Measurements from ENCODE around the gene C20orf173. TPM values are rescaled to one million over a fixed set of nuclear protein-coding genes. Genes with fewer than 3 reads are reported as not detected.
A peak's percentile ranks its signal among the peaks of the same experiment; 100 is the strongest.
"Not testable (repeated sequence)": the region's sequence is repeated elsewhere in the genome, so short reads cannot be mapped to it uniquely, and the experiment has no call there.

Gene C20orf173
- polyA plus RNA-seq, 1 donor, result not detected

DNA sequence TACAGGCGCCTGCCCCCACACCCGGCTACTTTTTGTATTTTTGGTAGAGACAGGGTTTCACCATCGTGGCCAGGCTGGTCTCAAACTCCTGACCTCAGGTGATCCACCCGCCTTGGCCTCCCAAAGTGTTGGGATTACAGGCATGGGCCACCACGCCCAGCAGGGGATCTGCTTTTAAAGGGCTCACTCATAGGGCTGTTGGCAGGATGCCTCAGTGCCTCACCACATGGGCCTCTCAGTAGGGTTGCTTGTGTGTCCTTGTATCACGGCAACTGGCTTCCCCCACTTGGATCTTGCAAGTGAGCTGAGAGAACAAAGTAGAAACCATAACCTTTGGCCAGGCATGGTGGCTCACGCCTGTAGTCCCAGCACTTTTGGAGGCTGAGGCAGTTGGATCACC is 15.5 kb upstream of the C20orf173 start:
- not testable (repeated sequence) for DNase-seq

DNA sequence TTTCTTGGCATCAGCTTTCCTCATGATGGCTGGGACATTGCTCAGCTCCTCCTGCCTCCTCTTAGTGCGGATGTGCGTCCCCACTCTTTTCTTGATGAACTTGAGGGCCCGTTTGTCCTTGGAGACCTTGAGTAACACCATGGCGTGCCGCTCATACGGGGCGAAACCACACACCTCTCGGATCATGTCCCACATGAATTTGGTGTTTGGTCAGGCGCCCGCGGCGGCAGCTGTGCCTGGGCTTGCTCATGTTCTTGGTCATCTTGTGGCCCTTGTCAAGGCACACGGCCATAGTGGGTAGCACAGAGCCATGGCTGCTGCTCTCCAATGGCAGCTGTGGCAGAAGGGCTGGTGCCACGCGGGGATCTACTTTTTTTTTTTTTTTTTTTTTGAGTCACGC is 15.0 kb upstream of the C20orf173 start:
- DNase-seq, result no peak

DNA sequence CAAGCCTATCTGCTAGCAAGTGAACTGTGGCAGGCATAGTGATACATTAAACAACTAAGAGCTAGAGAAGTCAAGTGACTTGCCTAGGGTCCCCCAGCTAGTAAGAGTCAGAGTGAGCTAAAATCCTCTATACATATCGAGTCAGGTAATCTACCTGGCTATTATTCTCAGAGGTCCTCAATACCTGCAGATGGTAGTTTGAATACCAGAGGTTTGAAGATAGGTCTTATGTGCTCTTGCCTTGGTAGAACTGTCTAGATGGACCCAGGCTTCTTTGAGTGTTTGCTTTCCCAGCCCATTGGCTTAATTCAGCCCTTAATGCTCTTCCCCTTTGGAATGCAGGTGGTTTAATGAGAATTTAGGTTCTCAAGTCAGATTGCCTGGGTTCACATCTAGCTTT is 13.5 kb upstream of the C20orf173 start:
- DNase-seq, result no peak

DNA sequence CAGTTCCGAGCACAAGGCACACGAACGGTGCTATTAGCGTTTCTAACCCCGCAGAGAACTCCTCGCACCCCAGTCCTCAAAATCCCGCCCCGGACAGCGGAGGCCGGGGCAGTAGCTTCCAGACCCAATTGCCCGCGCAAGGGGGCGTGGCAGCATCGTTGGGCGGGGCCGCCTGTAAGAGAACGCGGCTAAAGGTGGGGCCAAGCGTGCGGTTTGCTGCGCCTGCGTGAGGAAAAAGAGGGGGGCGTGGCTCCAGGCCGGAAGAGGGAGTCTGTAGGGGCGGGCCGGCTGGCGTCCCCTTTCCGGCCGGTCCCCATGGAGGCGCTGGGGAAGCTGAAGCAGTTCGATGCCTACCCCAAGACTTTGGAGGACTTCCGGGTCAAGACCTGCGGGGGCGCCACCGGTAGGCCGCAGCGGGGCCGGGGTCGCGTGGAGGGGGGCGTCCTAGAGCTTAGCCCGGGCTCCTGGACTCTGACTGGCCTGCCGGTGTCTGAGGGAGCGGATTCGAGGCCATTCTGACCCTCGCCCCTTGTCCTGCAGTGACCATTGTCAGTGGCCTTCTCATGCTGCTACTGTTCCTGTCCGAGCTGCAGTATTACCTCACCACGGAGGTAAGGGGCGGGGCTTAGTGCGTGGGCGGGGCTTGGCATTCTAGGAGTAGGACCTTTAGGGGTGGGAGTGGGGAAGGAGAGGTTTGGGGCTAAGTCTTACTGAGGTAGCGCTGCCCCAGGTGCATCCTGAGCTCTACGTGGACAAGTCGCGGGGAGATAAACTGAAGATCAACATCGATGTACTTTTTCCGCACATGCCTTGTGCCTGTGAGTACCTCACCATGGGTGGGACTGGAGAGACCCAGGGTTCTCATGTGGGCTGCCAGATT is 12.6 kb upstream of the C20orf173 start, which contains the start of gene ERGIC3:
TSS of gene ERGIC3 (plus strand) at position 296 of the 880 bp plus-strand sequence. CDS start at position 316, 20 bp downstream.
- DNase-seq, result peak; percentile 96

DNA sequence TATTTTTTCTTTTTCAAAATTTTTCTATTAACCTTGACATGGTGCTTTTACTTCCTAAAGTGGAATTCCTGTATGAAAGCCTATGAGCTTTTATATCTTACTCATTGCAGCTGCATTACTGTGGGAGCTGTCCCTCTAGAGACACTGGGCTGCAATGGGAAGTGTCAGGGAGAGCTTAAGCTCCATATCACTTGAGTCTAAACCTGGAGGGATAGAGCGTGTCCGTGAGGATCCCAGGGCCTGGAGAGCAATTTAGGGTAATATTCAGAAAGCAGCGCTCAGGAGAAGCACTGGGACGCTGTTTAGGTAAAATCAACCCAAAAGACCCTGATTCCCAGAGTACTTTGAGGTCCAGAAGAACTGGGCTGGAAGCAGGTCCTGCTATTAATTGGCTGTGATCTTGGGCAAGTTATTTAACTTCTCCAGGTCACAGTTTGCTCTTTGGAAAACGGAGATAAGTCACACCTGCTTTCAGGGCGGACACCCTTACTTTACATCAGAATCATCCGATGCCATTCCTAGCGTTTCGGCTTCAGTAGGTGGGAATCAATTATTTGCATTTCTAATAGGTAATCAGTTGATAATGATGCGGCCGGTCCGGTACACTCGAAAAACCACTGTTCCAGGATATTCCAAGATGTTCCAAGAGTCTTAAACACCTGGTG is 11.8 kb upstream of the C20orf173 start:
- DNase-seq, result no peak

DNA sequence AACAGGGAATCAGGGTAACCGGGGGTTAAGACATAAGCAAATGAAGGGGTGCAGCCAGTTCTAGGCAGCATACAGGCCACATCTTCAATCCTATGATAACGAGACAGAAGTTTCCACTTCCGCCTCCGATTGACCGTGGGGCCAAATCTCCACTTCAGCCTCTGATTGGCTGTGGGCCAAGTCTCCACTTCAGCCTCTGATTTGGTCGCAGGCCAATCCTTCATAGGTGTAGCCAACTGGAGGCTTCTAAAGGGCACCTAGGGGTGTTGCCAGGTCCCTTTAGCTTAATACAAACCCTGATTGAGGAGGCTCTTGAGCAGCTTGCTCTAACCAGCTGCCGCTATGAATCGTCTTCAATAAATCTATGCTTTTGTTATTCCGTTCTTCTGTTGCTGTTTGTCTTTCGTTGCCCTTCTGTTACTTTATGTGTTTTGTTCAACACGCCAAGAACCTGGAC is 10.3 kb upstream of the C20orf173 start:
- no peak for DNase-seq

DNA sequence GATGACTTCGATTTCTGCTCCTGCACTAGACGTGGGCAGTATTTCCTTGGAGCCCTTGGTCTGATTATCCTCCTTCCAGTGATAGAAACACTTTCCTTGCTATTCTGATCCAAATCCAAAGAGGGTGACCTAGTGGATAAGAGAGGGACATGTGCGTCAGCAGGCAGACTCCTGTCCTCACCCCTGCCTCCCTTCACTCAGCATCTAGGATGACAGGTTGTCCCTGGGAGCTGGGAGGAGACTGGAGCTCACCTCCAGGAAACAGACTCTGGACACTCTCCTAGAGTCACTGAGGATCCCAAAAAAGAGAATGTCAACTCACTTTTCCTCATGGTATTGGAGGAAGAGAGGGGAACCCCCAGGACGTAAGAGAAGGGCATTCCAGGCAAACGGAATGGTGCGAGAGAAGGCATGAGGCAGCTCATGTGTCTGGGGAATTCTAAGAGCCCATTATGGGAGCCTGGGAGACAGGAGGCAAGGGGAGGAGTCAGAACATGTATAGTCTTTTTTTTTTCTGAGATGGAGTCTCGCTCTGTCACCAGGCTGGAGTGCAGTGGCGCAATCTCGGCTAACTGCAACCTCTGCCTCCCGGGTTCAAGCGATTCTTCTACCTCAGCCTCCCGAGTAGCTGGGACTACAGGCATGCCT is 2.2 kb downstream of the C20orf173 start:
- no peak for DNase-seq

DNA sequence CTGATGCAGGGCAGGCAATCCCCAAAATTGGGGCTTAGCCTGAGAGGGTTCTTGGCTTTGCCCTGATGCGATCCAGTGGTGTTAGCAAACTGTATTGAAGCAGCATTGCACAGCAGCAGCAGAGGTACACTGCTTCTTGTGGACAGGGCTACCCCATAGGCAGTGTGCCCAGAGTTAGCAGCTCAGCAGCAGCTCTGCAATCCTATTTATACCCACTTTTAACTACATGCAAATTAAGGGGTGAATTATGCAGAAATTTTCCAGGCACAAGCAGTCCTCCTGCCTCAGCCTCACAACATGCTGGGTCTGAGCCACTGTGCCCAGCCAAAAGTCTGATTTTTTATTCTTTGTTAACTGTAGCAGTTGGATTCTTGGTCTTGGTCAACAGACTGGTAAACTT is 3.8 kb downstream of the C20orf173 start:
- DNase-seq, result no peak

DNA sequence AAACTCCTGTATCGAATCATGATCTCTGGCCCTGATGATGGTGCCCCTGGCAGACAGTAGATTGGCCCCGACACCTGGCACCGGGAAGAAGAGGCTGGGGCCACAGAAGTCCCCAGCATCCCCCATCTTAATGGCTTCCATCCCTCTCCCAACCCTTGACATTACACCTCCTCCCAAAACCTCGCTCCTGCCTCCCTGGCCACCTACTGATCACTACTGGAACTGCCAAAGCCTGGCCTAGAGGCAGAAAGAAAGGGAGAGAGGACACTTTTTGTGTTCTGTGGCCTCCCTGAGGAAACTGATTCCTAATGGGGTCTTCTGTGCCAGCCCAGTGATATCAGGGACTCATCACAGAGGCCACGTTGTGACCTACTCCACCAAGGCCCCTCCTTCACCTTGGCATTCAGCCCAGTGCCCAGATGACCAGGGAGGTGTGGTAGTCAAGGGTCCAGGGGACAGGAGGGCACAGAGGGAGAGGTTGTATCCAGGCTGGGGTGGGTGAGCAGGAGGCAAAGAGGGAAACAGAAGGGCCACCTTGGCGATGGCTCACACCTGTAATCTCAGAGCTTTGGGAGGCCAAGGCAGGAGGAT is 6.1 kb downstream of the C20orf173 start:
- DNase-seq, result no peak

DNA sequence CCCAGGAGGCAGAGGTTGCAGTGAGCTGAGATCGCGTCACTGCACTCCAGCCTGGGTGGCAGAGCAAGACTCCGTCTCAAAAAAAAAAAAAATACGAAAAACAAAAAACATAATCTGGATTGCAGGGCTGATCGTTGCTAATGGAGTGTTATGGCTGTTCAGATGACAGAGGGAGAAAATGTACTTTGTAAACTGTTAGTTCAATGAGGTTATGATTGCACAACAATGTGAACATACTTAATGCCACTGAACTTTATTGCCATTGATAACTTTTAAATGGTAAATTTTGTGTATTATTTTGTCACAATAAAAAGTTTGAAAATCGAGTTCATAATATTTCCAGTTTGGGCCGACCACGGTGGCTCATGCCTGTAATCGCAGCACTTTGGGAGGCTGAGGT is 10.5 kb downstream of the C20orf173 start:
- DNase-seq, result no peak

DNA sequence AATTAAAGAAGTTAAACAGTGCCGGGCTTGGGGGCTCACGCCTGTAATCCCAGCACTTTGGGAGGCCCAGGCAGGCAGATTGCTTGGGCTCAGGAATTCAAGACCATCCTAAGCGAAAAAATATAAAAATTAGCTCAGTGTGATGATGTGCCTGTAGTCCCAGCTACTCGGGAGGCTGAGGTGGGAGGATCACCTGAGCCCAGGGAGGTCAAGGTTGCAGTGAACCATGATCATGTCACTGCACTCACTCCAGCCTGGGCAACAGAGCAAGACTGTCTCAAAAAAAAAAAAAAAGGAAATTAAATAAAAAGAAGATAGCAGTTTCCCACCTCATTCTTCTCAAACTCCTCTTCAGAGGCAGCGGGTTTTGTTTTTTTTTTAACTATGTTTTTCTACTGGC is 11.7 kb downstream of the C20orf173 start:
- DNase-seq, result not testable (repeated sequence)

DNA sequence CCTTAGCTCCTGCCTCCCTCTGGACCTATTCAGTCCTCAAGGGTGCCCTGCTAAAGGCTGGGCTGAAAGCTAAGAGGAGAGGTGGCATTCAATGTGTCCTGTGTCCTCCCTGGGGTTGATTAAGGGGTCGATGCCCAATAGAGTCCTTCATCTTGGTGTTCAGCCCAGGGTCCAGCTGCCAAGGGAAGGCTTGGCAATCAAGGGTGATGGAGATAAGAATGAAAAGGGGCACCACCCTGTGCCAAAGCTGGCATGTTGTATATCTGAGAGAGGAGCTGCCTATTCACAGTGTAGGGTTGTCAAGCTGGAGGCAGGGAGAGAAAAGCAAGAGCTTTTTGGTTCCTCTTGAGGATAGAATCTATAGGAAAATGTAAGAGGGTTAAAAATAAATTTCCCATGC is 12.3 kb downstream of the C20orf173 start:
- no peak for DNase-seq

DNA sequence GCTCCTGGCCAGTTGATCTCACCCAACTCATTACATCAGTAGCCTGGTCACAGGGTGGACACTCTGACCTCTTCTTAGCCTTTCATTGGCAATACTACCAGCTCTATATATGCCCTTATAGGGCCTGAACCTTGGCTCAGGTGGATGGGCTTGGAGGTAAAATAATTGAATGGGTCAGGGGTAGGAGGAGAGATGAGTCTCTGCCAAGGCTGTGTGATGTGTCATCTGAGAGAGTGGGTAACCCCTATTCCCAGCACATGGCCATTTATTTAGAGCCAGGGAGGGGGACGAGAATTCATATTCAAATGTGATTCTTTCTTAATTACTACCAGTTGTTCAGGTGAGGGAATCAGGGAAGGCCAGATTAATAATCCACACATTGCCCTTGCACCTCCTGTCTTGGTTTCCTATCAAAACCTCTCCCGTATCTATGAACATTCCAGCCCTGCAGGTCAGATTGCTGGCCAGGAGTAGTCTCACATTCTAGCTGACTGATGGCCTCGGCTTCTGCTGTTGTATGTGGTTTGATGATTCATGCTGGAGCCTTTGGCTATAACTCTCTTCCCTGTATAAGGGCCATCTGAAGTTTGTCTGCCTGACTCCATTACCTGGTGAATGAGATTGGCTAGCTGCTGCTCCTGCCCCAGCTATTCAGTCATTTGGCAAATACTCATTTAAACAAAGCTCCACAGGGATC is 13.4 kb downstream of the C20orf173 start:
- DNase-seq, result no peak

DNA sequence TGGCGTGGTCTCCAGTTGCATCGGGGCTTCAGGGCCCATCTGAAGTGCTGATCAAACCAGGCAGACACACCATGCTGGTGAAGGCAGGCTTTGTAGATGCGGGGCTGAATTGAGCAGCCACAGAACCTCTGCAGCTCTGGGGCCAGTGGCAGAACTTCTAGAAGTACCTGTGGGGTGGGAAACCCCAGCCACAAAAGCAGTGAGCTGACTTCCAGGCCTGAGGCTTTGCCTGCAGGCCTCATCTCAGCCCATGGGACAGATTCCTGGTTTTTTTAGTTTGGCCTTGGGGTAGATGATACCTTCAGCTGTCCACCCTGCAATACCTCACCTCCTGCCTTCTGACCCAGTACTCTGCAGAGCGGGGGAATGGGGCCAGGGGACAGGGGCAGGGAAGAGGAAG is 14.1 kb downstream of the C20orf173 start:
- no peak for DNase-seq

DNA sequence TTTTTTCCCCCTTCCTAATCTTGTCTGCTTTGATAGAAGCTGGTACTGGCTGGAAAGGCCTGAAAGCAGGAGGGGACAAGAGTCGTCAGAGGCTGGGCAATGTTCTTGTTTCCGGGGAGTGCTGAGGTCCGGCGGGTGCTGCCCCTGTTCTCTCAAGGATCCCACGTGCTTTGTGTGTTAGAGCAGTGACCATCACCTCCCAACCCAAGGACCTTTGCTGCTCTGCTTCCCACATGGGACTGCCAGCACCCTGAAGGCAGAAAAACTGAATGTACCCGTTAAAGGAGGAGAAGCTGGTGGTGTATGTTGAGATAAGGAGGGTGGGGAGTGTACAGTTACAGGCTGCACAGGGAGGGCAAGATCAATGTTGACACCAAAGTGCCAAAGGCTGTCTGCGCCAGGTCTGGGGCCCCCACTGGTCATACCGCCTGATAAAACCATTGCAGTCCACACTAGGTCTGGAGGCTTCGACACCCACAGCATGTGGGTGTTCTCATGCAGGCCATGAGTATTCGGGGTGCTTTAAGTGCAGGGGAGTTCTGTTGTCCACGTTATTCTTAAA is 15.0 kb downstream of the C20orf173 start:
- no peak for DNase-seq

DNA sequence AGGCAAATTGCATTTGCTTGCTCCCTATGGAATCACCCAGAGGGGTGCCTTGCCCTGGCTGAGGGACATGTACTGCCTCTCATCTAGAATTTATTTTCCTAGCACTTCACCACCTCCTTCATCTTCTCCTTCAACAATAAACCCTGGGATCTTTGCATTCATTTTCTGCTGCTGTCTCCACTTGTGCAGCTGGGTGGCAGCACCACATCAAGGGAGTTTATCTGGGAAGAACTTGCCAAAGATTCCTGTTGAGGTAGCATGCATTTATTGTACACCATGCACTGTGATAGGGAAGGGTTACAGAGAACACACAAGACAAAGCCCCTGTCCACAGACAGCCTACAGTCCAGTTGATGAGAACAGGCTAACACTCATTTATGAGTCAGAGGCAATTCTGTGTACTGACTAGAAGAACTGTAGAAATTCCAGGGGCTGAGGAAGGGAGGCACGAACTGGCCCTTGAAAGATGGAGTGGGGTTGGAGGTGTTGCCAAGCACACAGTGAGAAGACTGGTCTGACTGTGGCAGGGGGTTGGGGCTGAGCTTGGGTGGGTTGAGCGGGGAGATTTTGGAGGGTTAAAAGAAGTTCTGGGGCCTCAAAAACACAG is 17.5 kb downstream of the C20orf173 start:
- DNase-seq, result no peak

DNA sequence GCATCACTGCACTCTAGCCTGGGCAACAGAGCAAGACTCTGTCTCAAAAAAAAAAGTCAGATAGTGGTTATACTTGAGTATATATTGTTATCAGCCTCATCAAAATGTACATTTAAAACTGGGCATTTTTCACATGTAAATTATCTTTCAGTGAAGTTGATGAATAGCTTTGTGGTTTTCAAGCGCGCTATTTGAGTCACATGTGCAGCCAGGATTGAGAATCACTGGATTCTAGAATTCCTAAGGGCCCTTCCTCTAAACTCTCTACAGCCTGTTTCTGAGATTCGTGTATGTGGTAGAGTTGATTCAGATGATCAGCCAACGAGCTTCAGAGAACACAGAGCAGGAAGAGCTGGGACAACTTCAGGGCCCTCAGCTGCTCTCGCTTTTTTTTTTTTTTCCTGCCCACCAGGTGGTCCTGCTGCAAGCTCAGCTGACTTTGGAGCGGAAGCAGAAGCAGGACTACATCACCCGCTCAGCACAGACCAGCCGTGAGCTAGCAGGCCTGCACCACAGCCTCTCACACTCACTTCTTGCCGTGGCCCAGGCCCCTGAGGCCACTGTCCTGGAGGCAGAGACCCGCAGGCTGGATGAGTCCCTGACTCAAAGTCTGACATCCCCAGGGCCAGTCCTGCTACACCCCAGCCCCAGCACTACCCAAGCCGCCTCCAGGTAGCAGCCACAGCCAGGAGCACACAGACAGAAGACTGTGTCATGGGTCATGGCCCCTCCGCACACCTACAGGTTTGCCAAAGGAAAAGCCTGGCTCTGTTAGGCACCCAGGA is 18.3 kb downstream of the C20orf173 start:
- DNase-seq, result no peak

DNA sequence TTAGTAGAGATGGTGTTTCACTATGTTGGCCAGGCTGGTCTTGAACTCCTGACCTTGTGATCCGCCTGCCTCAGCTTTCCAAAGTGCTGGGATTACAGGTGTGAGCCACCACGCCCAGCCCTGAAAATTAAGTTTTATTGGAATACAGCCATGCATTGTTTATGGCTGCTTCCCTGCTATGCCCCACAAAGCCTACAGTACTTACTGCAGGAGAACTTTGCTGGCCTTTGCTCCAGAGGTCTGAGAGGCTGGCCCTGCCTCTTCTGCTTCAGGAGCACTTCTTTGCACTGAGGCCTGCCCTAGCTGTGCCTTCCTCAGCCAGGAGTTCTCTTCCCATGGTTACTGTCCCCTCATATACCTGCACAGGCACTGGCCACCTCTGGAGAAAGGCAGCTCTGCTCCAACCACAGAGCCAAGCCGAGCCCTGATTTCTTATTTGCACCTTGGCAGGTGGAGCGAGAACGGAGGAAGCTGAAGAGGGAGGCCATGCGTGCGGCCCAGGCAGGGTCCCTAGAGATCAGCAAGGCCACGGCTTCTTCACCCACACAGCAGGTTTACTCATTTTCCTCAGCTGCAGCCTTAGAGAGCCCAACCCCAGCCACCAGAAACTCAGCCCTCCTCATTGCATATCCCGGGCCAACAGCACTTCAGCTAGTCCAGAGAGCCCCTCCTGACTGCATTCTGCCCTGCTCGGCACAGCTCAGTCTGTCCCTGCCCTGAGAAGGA is 20.8 kb downstream of the C20orf173 start:
- no peak for DNase-seq

DNA sequence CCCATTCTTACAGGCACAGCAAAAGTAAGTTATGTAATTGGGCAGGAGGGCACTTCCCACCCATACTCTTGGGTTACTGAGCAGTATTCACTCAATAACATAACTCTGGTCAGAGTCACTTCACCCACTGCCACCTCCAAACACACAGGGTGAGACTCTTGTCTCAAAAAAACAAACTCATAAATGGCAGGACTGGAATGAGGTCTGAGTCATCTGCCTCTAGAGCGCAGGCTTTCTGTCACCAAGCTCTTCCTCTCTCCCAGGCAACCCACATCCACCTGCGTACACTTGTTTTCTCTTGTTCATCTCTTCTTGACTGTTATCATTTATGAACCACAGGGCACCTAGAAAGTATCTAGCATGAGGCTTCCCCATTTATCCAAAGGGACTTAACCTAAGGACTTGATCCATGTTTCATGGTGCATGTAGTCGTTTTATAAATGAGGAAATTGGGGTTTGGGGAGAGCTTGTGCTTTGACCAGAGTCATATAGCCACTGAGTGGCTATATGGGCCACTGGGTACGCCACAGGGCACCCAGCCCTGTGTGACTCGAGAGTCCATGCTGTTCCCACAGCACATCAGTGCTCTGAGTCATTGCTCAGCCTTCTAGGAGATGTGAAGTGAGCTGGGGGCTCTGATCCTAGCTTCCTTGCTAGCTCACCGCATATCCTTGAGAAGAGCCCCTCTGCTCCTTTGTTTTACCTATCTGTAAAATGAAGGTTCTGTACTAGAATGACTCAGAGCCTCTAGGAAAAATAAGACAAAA is 22.4 kb downstream of the C20orf173 start:
- DNase-seq, result no peak

Data from hindlimb muscle (tissue), 1 donor.